ENCODE measurements around the gene CD38.

Gene CD38

GRCh38 chr4:15765391-15765790 is 12.7 kb upstream of the CD38 start:
- no peak for DNase-seq (ENCODE audit: insufficient read length, low spot score)
- no peak for FAIRE-seq
- TF ChIP-seq CTCF (IDR thresholded peaks at IDR 0.05; ENCODE audit: insufficient read depth, missing control alignments), result no peak

- DNase-seq (ENCODE audit: insufficient read length, low spot score) (no peak), FAIRE-seq (no peak)
- TF ChIP-seq CTCF (IDR thresholded peaks at IDR 0.05; ENCODE audit: insufficient read depth, missing control alignments), result no peak
Observed at GRCh38 chr4:15765910-15766697, 12.0 kb upstream of the CD38 start.

- no peak for FAIRE-seq
- TF ChIP-seq CTCF (IDR thresholded peaks at IDR 0.05; ENCODE audit: insufficient read depth, missing control alignments), result no peak
Observed at GRCh38 chr4:15766821-15767220, 11.3 kb upstream of the CD38 start.

GRCh38 chr4:15769202-15769601 is 8.9 kb upstream of the CD38 start:
- FAIRE-seq, result no peak
- TF ChIP-seq CTCF (IDR thresholded peaks at IDR 0.05; ENCODE audit: insufficient read depth, missing control alignments), result no peak
- DNase-seq (ENCODE audit: insufficient read length, low spot score), result no peak

More at GRCh38 chr4:15766821-15767220, 11.3 kb upstream of the CD38 start:
- DNase-seq (ENCODE audit: insufficient read length, low spot score), result no peak

- FAIRE-seq, result no peak
- DNase-seq (ENCODE audit: insufficient read length, low spot score), result no peak
- no peak for TF ChIP-seq CTCF (IDR thresholded peaks at IDR 0.05; ENCODE audit: insufficient read depth, missing control alignments)
Observed at GRCh38 chr4:15771216-15772058, 6.7 kb upstream of the CD38 start.

GRCh38 chr4:15774020-15774420 is 4.1 kb upstream of the CD38 start:
- FAIRE-seq, result no peak
- no peak for DNase-seq (ENCODE audit: insufficient read length, low spot score)
- no peak for TF ChIP-seq CTCF (IDR thresholded peaks at IDR 0.05; ENCODE audit: insufficient read depth, missing control alignments)

All from D721Med (cell line).